Activated CD8-positive, alpha-beta memory T cell treated with anti-CD3 and anti-CD28 coated beads for 4 hours (primary cell): ENCODE data around the gene MME.
"Not testable (repeated sequence)": the region's sequence is repeated elsewhere in the genome, so short reads cannot be mapped to it uniquely, and the experiment has no call there.

Source experiments
- DNase-seq, 2 donors: peaks; one replicate each; pipeline ENCODE4 v3.0.0-alpha.2; 2020; ENCODE audit warnings: low read depth in 2 of 2

Gene MME

GRCh38 chr3:155084567-155084966, 4.4 kb downstream of the MME start:
- no peak for DNase-seq

DNA sequence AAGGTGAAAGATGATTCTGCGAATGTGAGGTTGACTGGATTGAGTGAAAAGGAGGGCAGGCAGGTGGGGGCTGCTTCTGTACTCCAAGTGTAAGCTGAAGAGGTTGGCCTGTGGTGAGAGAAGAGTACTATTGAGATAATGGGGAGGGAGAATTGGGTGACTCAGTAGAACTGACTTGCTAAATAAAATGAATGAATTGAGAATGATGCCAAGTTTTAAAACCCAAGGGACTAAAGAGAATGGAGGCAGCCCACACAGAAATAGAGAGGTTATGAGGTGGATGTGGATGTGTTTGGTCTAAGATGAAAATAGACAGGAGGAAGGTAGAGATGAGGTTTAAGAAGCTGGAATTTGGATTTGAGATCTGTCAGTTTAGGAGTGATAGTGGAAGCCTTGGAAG, 5.9 kb downstream of the MME start:
- DNase-seq: no peak

GRCh38 chr3:155088706-155089345, 8.7 kb downstream of the MME start:
- no peak for DNase-seq

GRCh38 chr3:155089495-155089894, 9.4 kb downstream of the MME start:
- DNase-seq: no peak

GRCh38 chr3:155093261-155093660, 13.1 kb downstream of the MME start:
- DNase-seq: no peak

GRCh38 chr3:155096303-155097008, 16.3 kb downstream of the MME start:
- DNase-seq: no peak

- DNase-seq: no peak
These were observed 16.9 kb downstream of the MME start for GRCh38 chr3:155097009-155097349.

DNA sequence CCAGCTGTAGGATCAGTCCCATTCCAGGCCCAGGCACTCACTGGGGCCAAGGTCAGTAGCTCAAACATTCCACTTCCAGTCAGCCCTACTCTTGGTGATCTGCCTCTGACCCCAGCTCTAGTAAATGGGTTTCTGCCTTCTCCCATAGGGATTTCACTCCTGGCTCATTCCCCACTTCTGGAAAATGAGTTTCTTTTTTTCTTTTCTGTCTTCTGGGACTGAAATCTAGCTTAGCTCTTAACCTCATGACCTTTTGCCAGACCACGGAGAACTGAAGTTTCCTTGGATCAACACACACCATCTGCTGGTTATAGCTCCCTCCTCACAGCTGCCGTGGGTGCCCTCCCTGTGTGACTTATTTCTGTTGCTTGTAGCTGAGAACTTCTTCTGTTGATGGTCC, 21.3 kb downstream of the MME start:
- DNase-seq: no peak

- no peak for DNase-seq
These were observed 22.2 kb downstream of the MME start for GRCh38 chr3:155102329-155102728.

DNA sequence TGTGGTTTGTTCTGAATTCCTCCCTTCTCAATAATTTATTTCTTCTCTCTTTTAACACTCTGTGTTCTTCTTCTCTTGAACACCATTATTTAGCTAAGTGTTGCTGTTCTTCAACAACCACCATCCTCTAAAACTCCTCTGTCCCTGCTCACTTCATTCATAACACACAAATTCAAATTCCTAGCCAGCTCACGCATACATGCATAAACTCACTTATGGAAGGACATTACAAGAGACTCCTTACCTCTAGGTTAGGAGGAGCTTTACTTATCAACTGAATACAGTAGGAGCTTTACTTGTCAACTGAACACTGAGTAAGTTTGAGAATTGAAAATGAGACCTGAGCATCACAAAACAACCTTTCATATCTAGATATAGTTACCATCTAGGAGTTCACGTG, 23.6 kb downstream of the MME start:
- no peak for DNase-seq

DNA sequence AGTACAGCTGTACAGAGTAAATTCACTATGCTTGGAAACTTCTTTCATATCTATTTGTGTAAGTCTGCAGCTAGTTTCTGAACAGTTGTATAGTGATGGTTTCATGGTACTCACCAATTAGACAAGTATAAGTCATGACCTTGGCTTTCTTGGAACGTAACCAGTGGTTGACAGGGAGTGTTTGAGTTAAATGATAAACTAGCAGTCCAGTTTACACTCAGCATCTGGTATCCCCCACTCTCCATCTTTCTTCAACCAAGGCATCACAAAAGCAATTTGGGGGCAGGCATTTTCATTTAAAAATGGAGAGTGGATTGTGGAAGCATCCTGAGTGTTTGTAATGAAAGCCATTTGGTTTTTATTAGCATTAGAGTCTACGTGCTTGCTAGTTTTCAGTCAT, 26.0 kb downstream of the MME start:
- no peak for DNase-seq

DNA sequence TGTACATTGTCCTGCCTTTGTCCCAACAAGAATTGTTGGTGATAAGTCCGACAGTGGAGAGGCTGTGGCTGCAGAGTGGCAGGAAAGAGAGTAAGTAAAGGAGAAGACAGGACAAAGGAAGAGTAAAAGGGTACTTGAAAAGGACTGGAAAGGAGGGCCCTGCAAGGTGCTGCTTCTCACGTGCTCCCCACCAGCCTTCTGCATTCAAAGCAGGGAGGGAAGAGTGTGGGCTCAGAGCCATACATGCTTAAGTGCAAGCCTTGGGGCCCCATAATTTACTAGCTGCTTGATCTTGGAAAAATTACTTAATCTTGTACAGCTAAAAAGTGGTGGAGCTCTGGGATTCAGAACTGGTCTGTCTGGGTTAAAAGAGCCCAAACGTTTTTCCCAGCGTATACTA, 29.9 kb downstream of the MME start:
- no peak for DNase-seq

DNA sequence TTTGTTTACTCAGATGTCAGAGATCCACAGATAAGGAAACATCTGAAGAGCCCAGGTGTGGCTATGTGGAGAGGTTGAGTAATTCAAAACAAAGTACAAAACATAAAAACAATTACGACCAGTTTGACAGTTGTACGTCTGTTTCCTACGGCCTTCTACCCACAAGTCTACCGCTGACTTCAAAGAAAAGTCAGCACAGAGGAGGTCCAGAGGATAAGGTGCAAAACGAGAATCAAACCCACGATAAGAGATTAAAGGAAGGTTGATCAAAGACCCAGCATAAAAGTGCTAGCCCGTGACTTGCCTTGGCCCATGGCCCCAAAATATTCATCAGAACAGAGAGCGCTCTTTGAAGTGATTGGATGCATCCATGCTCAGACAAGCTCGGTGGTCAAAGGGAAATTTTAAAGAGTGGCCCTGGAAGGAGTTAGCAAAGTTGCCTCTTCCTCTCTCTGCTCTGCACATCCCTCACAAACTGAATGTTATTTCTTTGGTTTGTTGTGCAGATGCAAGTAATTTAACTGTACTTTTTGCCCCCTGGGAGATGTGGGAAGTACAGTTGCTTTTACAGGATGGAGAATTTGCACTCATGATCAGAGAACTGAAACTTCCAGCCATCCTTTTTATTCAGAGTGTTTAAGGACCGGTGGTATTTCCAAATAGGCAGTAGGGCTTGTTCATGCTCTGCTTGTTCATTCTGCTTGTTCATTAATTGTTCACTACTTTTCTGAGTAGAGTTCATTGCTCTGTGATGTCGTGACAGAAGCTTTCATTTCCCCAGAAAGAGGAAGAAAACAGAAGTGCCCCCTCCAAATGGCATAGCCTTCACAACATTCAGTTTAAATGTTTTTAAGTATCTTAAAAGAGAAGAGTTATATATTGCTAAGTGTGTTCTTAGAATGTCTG, 31.1 kb downstream of the MME start:
- no peak for DNase-seq

DNA sequence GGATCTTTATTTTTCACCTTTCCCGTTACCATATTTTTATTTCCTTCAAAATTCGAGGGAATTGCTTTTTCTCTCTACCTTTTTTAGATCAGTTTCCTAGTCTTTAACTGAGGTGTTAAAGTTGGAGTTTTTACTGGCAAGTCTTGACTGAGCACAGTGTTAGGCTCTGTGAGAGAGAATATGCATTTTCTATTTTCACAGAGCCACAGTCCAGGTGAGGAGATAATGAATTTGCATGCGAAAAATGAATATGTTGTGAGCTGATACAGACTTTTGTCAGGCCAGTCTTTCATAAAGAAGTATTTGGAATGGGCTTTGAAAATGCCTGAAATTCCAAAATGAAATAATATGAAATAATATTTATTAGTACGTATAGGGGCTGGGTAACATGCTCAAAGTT, 31.9 kb downstream of the MME start:
- no peak for DNase-seq

- DNase-seq: no peak
These were observed 32.7 kb downstream of the MME start for GRCh38 chr3:155112661-155113389.

GRCh38 chr3:155124745-155125144, 44.6 kb downstream of the MME start:
- DNase-seq: not testable (repeated sequence)

- DNase-seq: no peak
These were observed 49.3 kb downstream of the MME start for GRCh38 chr3:155129396-155129795.

DNA sequence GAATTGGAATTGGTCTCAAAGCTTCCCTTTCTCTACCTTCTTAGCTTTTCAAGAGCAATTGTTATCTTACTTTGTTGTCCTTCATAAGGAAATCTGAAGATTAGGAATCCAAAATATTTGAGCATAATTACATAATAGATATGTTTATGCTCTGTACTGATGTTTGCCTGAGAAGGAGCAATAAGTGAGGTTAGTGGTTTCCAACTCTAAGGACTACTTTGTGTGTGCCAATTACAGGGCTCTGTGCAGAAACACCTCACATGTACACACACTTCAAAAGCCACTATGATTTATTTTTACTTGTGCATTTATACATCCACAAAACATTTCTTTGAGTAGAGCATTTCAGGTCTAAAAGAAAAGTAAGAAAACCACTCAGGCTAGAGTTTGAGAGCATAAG, 49.9 kb downstream of the MME start:
- DNase-seq: no peak

- DNase-seq: no peak
These were observed 51.0 kb downstream of the MME start for GRCh38 chr3:155131104-155131503.

GRCh38 chr3:155134311-155134710, 54.2 kb downstream of the MME start:
- not testable (repeated sequence) for DNase-seq

GRCh38 chr3:155135003-155135402, 54.9 kb downstream of the MME start:
- no peak for DNase-seq

GRCh38 chr3:155138677-155139076, 58.6 kb downstream of the MME start:
- no peak for DNase-seq
